SU-DHL-6 (cell line): ENCODE results near the gene FAM20C.

ENCODE experiments used
- EZH2phosphoT487 ChIP-seq: fragments of 200-600 bp; sonication (generic), shearing (Covaris generic); conservative IDR thresholded peaks from 2 replicates; pipeline ENCODE4 v1.6.1; 2018; ENCODE audit warnings: mild to moderate bottlenecking, antibody characterized with exemption, low read length, moderate library complexity, mixed read lengths
- TF ChIP-seq, protein P1 (sequence below): fragments of 200-600 bp; sonication (generic); IDR thresholded peaks from one replicate; pipeline ENCODE4 v1.5.1; 2017; ENCODE audit warnings: antibody characterized with exemption, mild to moderate bottlenecking, low read length, moderate library complexity; ENCODE audit not compliant: insufficient read depth, poor library complexity, severe bottlenecking

DNA sequence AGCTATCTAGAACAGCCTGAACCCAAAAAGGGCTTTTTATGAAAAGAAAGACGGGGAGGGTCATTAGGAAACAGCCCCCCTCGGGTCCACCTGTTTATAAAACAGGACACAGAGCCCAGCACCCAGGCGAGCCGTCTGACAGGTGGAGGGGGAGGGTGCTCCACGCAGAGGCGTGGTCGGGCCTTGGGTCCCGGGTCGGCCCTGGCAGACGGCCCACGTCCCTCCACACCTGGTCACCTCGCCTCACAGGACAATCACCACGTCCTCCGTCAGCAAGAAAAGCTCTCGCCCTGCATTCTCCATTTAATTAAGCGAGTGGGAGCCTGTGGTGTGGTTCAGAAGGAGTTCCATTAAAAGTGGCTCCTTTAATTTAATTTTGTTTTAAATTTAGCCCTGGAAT, 55.3 kb downstream of the FAM20C start:
- TF ChIP-seq, protein P1, sequence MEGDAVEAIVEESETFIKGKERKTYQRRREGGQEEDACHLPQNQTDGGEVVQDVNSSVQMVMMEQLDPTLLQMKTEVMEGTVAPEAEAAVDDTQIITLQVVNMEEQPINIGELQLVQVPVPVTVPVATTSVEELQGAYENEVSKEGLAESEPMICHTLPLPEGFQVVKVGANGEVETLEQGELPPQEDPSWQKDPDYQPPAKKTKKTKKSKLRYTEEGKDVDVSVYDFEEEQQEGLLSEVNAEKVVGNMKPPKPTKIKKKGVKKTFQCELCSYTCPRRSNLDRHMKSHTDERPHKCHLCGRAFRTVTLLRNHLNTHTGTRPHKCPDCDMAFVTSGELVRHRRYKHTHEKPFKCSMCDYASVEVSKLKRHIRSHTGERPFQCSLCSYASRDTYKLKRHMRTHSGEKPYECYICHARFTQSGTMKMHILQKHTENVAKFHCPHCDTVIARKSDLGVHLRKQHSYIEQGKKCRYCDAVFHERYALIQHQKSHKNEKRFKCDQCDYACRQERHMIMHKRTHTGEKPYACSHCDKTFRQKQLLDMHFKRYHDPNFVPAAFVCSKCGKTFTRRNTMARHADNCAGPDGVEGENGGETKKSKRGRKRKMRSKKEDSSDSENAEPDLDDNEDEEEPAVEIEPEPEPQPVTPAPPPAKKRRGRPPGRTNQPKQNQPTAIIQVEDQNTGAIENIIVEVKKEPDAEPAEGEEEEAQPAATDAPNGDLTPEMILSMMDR = no peak
- no peak for TF ChIP-seq EZH2phosphoT487
